ENCODE data around the gene DCLK1.
"Not testable (repeated sequence)": the region's sequence is repeated elsewhere in the genome, so short reads cannot be mapped to it uniquely, and the experiment has no call there.

- TF ChIP-seq CTCF, POLR2A (IDR thresholded peaks at IDR 0.05): not testable (repeated sequence)
These were observed 29.3 kb downstream of the DCLK1 start for GRCh38 chr13:36101907-36102306.

Measured in body of pancreas (tissue), 4 donors.